Measurements from ENCODE around the gene KRTAP2-1.

- no peak for TF ChIP-seq POLR2A (IDR thresholded peaks at IDR 0.05; ENCODE audit: low read length)
- no peak for TF ChIP-seq GATA1 (IDR thresholded peaks at IDR 0.05; ENCODE audit: low read depth, low read length)
These were observed 34.6 kb downstream of the KRTAP2-1 start for GRCh38 chr17:41012326-41013120.
